ENCODE results near the gene PCSK7.
"Not testable (repeated sequence)": the region's sequence is repeated elsewhere in the genome, so short reads cannot be mapped to it uniquely, and the experiment has no call there.

Gene PCSK7

GRCh38 chr11:117231842-117232091, at the start of gene PCSK7:
TSS of gene PCSK7 (minus strand) at chr11:117232073. CDS start at chr11:117229844, 2,229 bp downstream.
- no peak for DNase-seq

GRCh38 chr11:117281159-117281558, 49.3 kb upstream of the PCSK7 start:
- no peak for DNase-seq

- DNase-seq: no peak
Measured at GRCh38 chr11:117279711-117280376, 48.0 kb upstream of the PCSK7 start.

GRCh38 chr11:117278347-117278746, 46.5 kb upstream of the PCSK7 start:
- DNase-seq: no peak

- no peak for DNase-seq
Measured at GRCh38 chr11:117273550-117274289, 41.8 kb upstream of the PCSK7 start.

- DNase-seq: not testable (repeated sequence)
Measured at GRCh38 chr11:117272175-117272574, 40.3 kb upstream of the PCSK7 start.

GRCh38 chr11:117271208-117271607, 39.3 kb upstream of the PCSK7 start:
- DNase-seq: no peak

GRCh38 chr11:117269856-117270255, 38.0 kb upstream of the PCSK7 start:
- no peak for DNase-seq

- DNase-seq: no peak
Measured at GRCh38 chr11:117265745-117266144, 33.9 kb upstream of the PCSK7 start.

- DNase-seq: not testable (repeated sequence)
Measured at GRCh38 chr11:117264624-117265323, 32.9 kb upstream of the PCSK7 start.

GRCh38 chr11:117259417-117259816, 27.5 kb upstream of the PCSK7 start:
- no peak for DNase-seq

GRCh38 chr11:117258576-117258975, 26.7 kb upstream of the PCSK7 start:
- DNase-seq: no peak

GRCh38 chr11:117256573-117256972, 24.7 kb upstream of the PCSK7 start:
- DNase-seq: no peak

GRCh38 chr11:117255966-117256365, 24.1 kb upstream of the PCSK7 start:
- no peak for DNase-seq

GRCh38 chr11:117251506-117251905, 19.6 kb upstream of the PCSK7 start:
- DNase-seq: no peak

GRCh38 chr11:117249571-117249970, 17.7 kb upstream of the PCSK7 start:
- no peak for DNase-seq

- DNase-seq: no peak
Measured at GRCh38 chr11:117248341-117248740, 16.5 kb upstream of the PCSK7 start.

GRCh38 chr11:117239295-117239694, 7.4 kb upstream of the PCSK7 start:
- DNase-seq: no peak

GRCh38 chr11:117238221-117238620, 6.3 kb upstream of the PCSK7 start:
- DNase-seq: peak; percentile 50

GRCh38 chr11:117232911-117233409, 1.1 kb upstream of the PCSK7 start:
- peak; percentile 67 for DNase-seq

- DNase-seq: peak; percentile 92
Measured at GRCh38 chr11:117232092-117232878, 412 bp upstream of the PCSK7 start, which contains the start of gene RNF214. TSS of gene RNF214 (plus strand) at chr11:117232671. CDS start at chr11:117234273, 1,602 bp downstream.

- peak; percentile 60 for DNase-seq
Measured at GRCh38 chr11:117230999-117231841, 653 bp downstream of the PCSK7 start.
